GM21367 (cell line): ENCODE measurements around the gene GRM3.

ENCODE experiments used
- ATAC-seq: cut with Tn5 transposase; IDR thresholded peaks from one replicate; pipeline ENCODE4 v1.9.1; 2021; ENCODE audit not compliant: unreplicated experiment

GRM3 gene

GRCh38 chr7:86689363-86689762 lies 45.7 kb downstream of the GRM3 start:
- no peak for ATAC-seq

- no peak for ATAC-seq
These were observed 49.0 kb downstream of the GRM3 start for GRCh38 chr7:86692755-86693154.

- no peak for ATAC-seq
These were observed 62.7 kb downstream of the GRM3 start for GRCh38 chr7:86706406-86706805.

GRCh38 chr7:86708031-86708680 lies 64.4 kb downstream of the GRM3 start:
- ATAC-seq, result no peak

GRCh38 chr7:86720306-86720705 lies 76.6 kb downstream of the GRM3 start:
- no peak for ATAC-seq

GRCh38 chr7:86733783-86734182 lies 90.1 kb downstream of the GRM3 start:
- ATAC-seq, result no peak

GRCh38 chr7:86745013-86745745 lies 101.5 kb downstream of the GRM3 start:
- ATAC-seq, result no peak

- no peak for ATAC-seq
These were observed 104.0 kb downstream of the GRM3 start for GRCh38 chr7:86747698-86748097.

- no peak for ATAC-seq
These were observed 104.5 kb downstream of the GRM3 start for GRCh38 chr7:86748201-86748600.

GRCh38 chr7:86748843-86749719 lies 105.4 kb downstream of the GRM3 start:
- ATAC-seq, result no peak

GRCh38 chr7:86749741-86750665 lies 106.3 kb downstream of the GRM3 start:
- ATAC-seq, result no peak

- no peak for ATAC-seq
These were observed 116.5 kb downstream of the GRM3 start for GRCh38 chr7:86760236-86760635.

- no peak for ATAC-seq
These were observed 118.4 kb downstream of the GRM3 start for GRCh38 chr7:86762129-86762528.

GRCh38 chr7:86765931-86766330 lies 122.2 kb downstream of the GRM3 start:
- ATAC-seq, result no peak

- ATAC-seq, result no peak
These were observed 124.7 kb downstream of the GRM3 start for GRCh38 chr7:86768394-86768793.

GRCh38 chr7:86768967-86769760 lies 125.5 kb downstream of the GRM3 start:
- ATAC-seq, result peak; percentile 72

- no peak for ATAC-seq
These were observed 129.6 kb downstream of the GRM3 start for GRCh38 chr7:86773309-86773708.

- no peak for ATAC-seq
These were observed 131.5 kb downstream of the GRM3 start for GRCh38 chr7:86775203-86775602.

- ATAC-seq, result no peak
These were observed 132.4 kb downstream of the GRM3 start for GRCh38 chr7:86776136-86776535.

GRCh38 chr7:86778271-86778670 lies 134.6 kb downstream of the GRM3 start:
- no peak for ATAC-seq
